ENCODE results near the gene DMBT1. TPM values are rescaled to one million over a fixed set of nuclear protein-coding genes. Genes with fewer than 3 reads are reported as not detected.
A peak's percentile ranks its signal among the peaks of the same experiment; 100 is the strongest.

The DMBT1 gene
- total RNA-seq, 1 donor from 2014 or later, result 1.5 TPM

GRCh38 chr10:122548407-122549085, 12.0 kb upstream of the DMBT1 start:
- DNase-seq (ENCODE audit: low spot score), result no peak

DNA sequence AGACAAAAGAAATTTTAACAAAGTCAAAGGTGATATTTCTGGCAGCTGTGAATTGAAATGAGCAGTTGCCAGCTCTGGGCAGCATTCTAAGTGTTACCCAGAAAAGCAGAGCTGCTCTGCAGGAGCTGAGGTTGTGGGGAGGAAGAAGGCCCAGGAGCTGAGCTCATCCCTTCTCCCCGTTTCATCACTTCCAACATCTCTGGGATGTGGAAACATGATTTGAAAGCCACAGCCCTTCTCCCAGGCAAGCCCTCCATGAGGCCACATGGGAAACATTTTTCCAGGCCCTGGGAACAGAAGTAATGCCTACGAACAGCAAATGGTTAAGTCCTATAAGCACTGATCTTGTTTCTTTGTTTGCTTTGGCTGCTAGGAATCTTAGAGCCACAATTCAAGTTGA, 10.9 kb upstream of the DMBT1 start:
- no peak for DNase-seq (ENCODE audit: low spot score)

DNA sequence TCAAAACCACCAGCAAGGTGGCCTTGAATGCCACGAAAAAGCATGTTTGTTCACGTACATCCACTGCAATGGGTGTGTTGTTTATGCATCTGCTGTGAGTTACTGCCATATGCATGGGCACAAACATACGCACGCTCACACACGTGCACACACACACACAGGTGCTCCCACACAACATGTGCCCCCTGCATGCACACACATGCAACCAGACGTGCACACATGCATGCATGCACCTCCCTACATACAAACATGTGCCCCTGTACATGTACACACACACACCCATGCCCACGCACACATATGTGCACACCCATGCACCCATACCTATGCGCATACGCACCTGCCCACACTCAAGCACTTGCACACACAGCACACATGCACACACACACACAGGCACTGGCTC, 10.1 kb upstream of the DMBT1 start:
- no peak for DNase-seq (ENCODE audit: low spot score)

- DNase-seq (ENCODE audit: low spot score), result no peak
Measured at GRCh38 chr10:122550983-122551382, 9.6 kb upstream of the DMBT1 start.

DNA sequence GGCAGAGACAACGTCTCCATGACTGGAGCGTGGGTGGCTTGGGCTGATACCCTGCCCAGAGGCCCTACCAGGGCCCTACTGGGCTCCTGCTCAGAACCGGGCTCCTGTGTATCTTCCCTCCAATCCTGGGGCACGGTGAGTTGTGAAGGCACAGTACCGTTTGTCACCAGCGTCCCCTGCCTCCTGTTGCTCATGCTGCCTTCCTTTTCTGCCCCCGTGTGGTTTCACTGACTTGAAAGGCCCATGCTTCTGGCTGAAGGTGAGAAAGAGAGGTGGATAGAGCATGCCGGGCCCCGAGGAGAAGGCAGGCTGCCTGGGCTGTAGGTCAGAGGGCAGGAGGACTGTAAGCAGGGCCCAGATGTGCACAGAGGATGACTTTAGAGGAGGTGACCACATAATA, 9.1 kb upstream of the DMBT1 start:
- DNase-seq (ENCODE audit: low spot score), result no peak

DNA sequence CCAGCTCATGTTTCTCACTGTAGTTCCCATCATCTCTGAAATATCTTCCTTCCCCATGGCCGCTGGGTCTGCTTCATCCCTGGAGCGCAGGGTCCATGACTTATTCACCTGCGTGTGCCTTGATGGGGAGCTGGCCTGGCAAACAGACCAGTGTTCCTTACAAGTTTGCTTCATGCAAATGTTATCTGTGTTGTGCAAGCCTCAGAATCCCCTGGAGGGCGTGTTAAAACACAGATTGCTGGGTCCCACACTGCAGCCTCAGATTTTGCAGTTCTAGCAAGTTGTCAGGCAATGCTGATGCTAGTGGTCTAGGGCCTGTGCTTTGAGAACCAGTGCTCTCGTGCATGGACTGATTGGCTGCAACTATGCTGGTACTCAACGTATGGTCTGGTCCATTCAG, 7.2 kb upstream of the DMBT1 start:
- DNase-seq (ENCODE audit: low spot score), result no peak

- DNase-seq (ENCODE audit: low spot score), result no peak
Measured at GRCh38 chr10:122554131-122555036, 6.2 kb upstream of the DMBT1 start.

GRCh38 chr10:122555442-122555841, 5.1 kb upstream of the DMBT1 start:
- DNase-seq (ENCODE audit: low spot score), result no peak

GRCh38 chr10:122557516-122557915, 3.0 kb upstream of the DMBT1 start:
- DNase-seq (ENCODE audit: low spot score), result no peak

- DNase-seq (ENCODE audit: low spot score), result no peak
Measured at GRCh38 chr10:122558452-122558851, 2.1 kb upstream of the DMBT1 start.

DNA sequence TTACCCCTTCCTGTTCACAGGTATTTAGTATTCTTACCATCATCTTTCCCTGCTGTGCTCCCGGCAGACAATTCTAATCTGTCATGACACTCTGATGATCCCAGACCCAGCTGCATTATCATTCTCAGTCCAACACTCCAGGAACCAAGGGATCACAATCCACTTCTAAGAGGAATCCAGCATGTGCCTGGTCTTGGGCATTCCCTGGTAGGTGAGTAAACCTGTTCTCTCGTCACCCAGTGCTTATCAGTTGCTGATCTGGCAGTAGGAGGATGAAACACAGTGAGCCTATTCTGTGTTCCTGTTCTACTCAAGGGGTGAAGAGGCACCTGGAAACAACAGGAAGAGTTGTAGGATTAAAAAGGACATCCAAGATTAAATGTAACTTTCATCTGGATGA, 1.3 kb upstream of the DMBT1 start:
- DNase-seq (ENCODE audit: low spot score), result no peak

GRCh38 chr10:122561212-122561611, 658 bp downstream of the DMBT1 start:
- no peak for DNase-seq (ENCODE audit: low spot score)

- no peak for DNase-seq (ENCODE audit: low spot score)
Measured at GRCh38 chr10:122561792-122562191, 1.2 kb downstream of the DMBT1 start.

GRCh38 chr10:122564980-122565379, 4.4 kb downstream of the DMBT1 start:
- no peak for DNase-seq (ENCODE audit: low spot score)

- DNase-seq (ENCODE audit: low spot score), result peak; percentile 87
Measured at GRCh38 chr10:122565766-122566206, 5.2 kb downstream of the DMBT1 start.

GRCh38 chr10:122566632-122567031, 6.1 kb downstream of the DMBT1 start:
- no peak for DNase-seq (ENCODE audit: low spot score)

DNA sequence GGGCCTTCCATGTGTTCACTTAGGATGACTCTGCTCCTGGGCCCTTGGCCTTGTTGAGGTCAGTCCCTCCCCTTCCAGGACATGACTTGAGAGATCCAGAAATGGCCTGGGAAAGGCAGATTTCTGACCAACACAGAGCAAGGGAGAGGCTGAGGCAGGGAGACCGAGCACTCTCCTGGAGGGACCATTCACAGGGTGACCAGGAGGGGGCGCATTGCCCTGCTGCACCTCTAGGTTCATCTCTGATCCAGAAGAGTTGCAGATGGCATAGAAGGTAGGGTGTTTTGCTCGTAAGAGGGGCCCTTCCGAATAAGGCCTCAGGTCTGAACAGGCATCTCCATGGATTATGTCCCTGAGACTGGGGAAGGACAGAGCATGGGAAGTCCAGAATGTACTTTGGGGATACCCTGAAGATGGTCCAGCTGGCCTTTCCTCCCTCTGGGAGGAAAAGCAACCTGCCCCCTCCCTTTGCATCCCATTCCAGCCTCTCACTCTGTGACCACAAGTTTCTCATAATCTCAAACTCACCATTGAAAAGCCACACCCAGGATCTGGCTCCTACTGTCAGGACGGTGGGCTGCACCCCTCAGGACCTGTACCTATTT, 6.6 kb downstream of the DMBT1 start:
- DNase-seq (ENCODE audit: low spot score), result no peak

- no peak for DNase-seq (ENCODE audit: low spot score)
Measured at GRCh38 chr10:122568551-122568950, 8.0 kb downstream of the DMBT1 start.

GRCh38 chr10:122570920-122571319, 10.4 kb downstream of the DMBT1 start:
- DNase-seq (ENCODE audit: low spot score), result no peak

- no peak for DNase-seq (ENCODE audit: low spot score)
Measured at GRCh38 chr10:122571892-122572291, 11.3 kb downstream of the DMBT1 start.

GRCh38 chr10:122575776-122576175, 15.2 kb downstream of the DMBT1 start:
- no peak for DNase-seq (ENCODE audit: low spot score)

DNA sequence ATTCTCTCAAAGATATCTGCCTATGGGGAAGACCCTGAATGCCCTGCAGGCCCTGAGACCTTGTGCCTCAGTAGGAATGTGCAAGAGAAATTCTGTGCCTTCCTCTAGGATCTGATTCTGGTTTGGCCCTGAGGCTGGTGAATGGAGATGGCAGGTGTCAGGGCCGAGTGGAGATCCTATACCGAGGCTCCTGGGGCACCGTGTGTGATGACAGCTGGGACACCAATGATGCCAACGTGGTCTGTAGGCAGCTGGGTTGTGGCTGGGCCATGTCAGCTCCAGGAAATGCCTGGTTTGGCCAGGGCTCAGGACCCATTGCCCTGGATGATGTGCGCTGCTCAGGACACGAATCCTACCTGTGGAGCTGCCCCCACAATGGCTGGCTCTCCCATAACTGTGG, 15.7 kb downstream of the DMBT1 start:
- DNase-seq (ENCODE audit: low spot score), result no peak

Data from ureter (tissue), 1 donor.